ENCODE results near the gene CHRNA3. TPM values are rescaled to one million over a fixed set of nuclear protein-coding genes. Genes with fewer than 3 reads are reported as not detected.
"Not testable (repeated sequence)": the region's sequence is repeated elsewhere in the genome, so short reads cannot be mapped to it uniquely, and the experiment has no call there.

Gene CHRNA3
- total and polyA plus RNA-seq, 3 donors from 2014 or later = 3.1 to 5.7 (median 4.5) TPM

DNA sequence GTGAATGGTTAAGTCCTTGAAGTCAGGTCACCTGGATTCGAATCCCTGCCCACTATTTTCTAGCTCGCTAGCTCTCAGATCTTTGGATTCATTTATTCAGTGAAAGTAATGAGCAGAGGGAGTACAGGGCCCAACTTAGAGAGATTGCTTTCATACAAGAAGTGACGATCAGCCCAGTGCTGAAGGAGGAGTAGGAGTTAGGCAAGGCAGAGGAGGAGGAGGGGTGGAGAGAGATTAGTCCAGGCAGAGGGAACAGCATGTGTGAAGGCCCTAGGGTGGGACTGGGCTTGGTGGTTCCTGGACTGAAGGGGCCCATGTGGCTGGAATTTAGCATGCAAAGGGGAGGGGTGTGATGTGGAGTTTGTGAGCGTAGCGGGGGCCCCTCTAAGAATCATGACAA is 59.3 kb downstream of the CHRNA3 start:
- H3K9me3 ChIP-seq = no peaks in the 10 kb centered on the region
- no peak overlapping the region for H3K27ac ChIP-seq
- 79 to 92% methylated on average over 5 of the region's 5 CpGs for WGBS, 2 donors
- TF ChIP-seq POLR2A (IDR thresholded peaks at IDR 0.05) = no peak
- TF ChIP-seq, protein P1, sequence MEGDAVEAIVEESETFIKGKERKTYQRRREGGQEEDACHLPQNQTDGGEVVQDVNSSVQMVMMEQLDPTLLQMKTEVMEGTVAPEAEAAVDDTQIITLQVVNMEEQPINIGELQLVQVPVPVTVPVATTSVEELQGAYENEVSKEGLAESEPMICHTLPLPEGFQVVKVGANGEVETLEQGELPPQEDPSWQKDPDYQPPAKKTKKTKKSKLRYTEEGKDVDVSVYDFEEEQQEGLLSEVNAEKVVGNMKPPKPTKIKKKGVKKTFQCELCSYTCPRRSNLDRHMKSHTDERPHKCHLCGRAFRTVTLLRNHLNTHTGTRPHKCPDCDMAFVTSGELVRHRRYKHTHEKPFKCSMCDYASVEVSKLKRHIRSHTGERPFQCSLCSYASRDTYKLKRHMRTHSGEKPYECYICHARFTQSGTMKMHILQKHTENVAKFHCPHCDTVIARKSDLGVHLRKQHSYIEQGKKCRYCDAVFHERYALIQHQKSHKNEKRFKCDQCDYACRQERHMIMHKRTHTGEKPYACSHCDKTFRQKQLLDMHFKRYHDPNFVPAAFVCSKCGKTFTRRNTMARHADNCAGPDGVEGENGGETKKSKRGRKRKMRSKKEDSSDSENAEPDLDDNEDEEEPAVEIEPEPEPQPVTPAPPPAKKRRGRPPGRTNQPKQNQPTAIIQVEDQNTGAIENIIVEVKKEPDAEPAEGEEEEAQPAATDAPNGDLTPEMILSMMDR (IDR thresholded peaks at IDR 0.05) = no peak
- H3K36me3 ChIP-seq (ENCODE audit: low read depth, missing control alignments) = no peaks in the 10 kb centered on the region
- no peaks in the 10 kb centered on the region for H3K27me3 ChIP-seq
- intact Hi-C loops (cut with DNase I; ENCODE audit: low total_unique reads) = loop anchor here (10.0 kb wide), 1 partner anchor 57 kb away; the partner anchor contains the start of gene HYKK
- DNase-seq = no peak
- no peak overlapping the region for H3K4me3 ChIP-seq
- peaks cover 9% of the 10 kb centered on the region for H3K4me1 ChIP-seq

DNA sequence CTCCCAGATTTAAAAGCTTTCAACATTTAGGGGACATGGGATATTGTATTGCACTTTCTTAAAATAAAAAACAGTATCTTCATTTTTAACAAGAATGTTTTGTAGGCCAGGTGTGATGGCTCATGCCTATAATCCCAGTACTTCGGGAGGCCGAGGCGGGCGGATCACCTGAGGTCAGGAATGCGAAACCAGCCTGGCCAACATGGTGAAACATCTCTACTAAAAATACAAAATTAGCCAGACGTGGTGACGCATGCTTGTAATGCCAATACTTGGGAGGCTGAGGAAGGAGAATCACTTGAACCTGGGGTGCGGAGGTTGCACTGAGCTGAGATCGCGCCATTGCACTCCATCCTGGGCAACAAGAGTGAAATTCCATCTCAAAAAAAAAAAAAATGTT is 60.6 kb downstream of the CHRNA3 start:
- H3K27me3 ChIP-seq; H3K4me1 ChIP-seq; H3K4me3 ChIP-seq; DNase-seq; H3K36me3 ChIP-seq (ENCODE audit: low read depth, missing control alignments); H3K9me3 ChIP-seq; H3K27ac ChIP-seq: not testable (repeated sequence)
- 95 to 96% methylated on average over 10 of the region's 10 CpGs for WGBS, 2 donors
- intact Hi-C loops (cut with DNase I; ENCODE audit: low total_unique reads) = loop anchor here (10.0 kb wide), 1 partner anchor 55 kb away; the partner anchor contains the start of gene HYKK

DNA sequence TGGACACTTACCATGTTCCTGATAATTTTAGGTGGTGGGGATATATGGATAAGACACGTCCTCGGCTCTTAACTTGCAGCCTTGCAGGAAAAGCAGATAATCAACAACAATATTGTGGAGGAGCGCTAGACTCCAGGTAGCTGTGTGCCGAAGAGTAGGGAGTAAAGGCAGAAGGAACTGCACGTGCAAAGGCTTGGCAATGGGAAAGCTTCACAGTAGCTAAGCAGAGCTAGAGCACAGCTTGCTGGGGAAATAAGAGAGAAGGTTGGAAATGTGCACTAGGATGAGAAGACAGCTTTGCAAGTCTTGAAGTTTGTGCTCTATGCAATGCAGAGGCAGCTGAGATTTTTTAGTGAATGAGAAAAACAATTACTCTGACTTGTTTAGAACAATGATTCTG is 68.2 kb downstream of the CHRNA3 start:
- no peak for DNase-seq
- no peaks in the 10 kb centered on the region for H3K4me1 ChIP-seq
- no peaks in the 10 kb centered on the region for H3K36me3 ChIP-seq (ENCODE audit: low read depth, missing control alignments)
- TF ChIP-seq, protein P1 (IDR thresholded peaks at IDR 0.05) = no peak
- TF ChIP-seq POLR2A (IDR thresholded peaks at IDR 0.05) = no peak
- no peak overlapping the region for H3K4me3 ChIP-seq
- no peaks in the 10 kb centered on the region for H3K9me3 ChIP-seq
- H3K27me3 ChIP-seq = no peaks in the 10 kb centered on the region
- no peak overlapping the region for H3K27ac ChIP-seq
- WGBS, 2 donors = 52 to 53% methylated on average over 5 of the region's 5 CpGs
- intact Hi-C loops (cut with DNase I; ENCODE audit: low total_unique reads) = no loop called here

DNA sequence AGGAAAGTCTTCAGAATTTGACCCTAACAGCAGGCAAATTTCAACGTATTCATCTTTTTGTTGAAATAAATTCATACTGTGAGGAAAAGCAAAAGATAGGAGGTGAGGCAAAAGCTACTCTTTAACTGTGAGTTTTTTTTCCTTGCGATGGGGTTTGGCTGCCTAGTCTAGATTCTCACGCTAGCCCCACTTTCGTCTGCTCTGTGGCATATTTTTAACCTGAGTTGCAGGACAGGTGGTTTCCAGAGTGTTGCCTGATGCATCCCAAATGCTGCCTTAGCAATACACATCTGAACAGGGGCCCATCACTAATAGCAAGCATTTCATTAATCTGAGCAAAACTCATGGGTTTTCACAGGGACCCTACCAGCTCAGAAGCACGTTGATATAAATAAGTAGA is 68.9 kb downstream of the CHRNA3 start:
- intact Hi-C loops (cut with DNase I; ENCODE audit: low total_unique reads) = no loop called here

DNA sequence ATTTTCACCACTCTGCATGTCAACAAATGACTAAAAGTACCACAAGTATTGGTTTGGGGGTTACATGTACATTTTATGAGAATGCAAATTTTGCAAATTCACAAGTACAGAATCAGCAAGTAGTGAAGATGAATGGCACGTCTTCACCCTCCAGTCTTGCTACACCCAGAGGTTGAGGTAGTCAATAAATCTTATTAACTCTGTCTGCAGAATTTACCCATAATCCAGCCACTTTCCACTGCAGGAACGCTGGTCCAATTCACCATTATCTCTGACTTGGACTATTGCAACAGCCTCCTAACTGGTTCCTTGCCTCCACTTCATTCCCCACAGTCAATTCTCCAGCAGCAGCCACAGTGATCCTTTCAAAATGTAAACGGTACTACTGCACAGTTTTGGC is 70.0 kb downstream of the CHRNA3 start:
- WGBS, 2 donors = 69 to 78% methylated on average over 3 of the region's 3 CpGs
- TF ChIP-seq, protein P1 (IDR thresholded peaks at IDR 0.05) = no peak
- no peak for TF ChIP-seq POLR2A (IDR thresholded peaks at IDR 0.05)
- H3K27ac ChIP-seq = no peak overlapping the region
- no peaks in the 10 kb centered on the region for H3K9me3 ChIP-seq
- no peaks in the 10 kb centered on the region for H3K36me3 ChIP-seq (ENCODE audit: low read depth, missing control alignments)
- no peak for DNase-seq
- H3K4me3 ChIP-seq = no peak overlapping the region
- H3K4me1 ChIP-seq = no peaks in the 10 kb centered on the region
- intact Hi-C loops (cut with DNase I; ENCODE audit: low total_unique reads) = no loop called here
- no peaks in the 10 kb centered on the region for H3K27me3 ChIP-seq

More for the DNA sequence above, 68.9 kb downstream of the CHRNA3 start:
- Histone ChIP-seq H3K27me3 (no peaks in the 10 kb centered on the region), H3K4me3 (no peak overlapping the region), H3K4me1 (no peaks in the 10 kb centered on the region), H3K9me3 (no peaks in the 10 kb centered on the region), H3K36me3 (ENCODE audit: low read depth, missing control alignments) (no peaks in the 10 kb centered on the region), H3K27ac (no peak overlapping the region)
- WGBS, 2 donors = 90% methylated on average over 5 of the region's 5 CpGs
- no peak for DNase-seq
- TF ChIP-seq, protein P1 (IDR thresholded peaks at IDR 0.05) = no peak
